Heart right ventricle (tissue), 16 donors: ENCODE measurements around the gene LEMD1. TPM values are rescaled to one million over a fixed set of nuclear protein-coding genes. Genes with fewer than 3 reads are reported as not detected.
"Not testable (repeated sequence)": the region's sequence is repeated elsewhere in the genome, so short reads cannot be mapped to it uniquely, and the experiment has no call there.

Experiments used
- ATAC-seq, 8 donors: fragments of 200-7000 bp; cut with Tn5 transposase; one replicate each; pipeline ENCODE4 v1.9.1; 2020; ENCODE audit warnings: mild to moderate bottlenecking in 8 of 8, moderate library complexity in 8 of 8, moderate number of reproducible peaks in 1 of 8
- DNase-seq, 2 donors: peaks; one replicate each; pipeline ENCODE4 v3.0.0-alpha.2; 2020
- H3K27ac ChIP-seq, 10 donors: fragments of 200-600 bp; sonication (generic) in 2 of 10; one replicate each; pipeline versions ENCODE4 v1.5.0 to v1.8.0; 2020 to 2022; ENCODE audit warnings: mild to moderate bottlenecking in 3 of 10
- H3K27me3 ChIP-seq, 7 donors: fragments of 200-600 bp; one replicate each; pipeline ENCODE4 v1.8.0; 2021 to 2022; ENCODE audit warnings: mild to moderate bottlenecking in 2 of 7
- H3K36me3 ChIP-seq, 9 donors: fragments of 200-600 bp; sonication (generic) in 1 of 9; one replicate each; pipeline versions ENCODE4 v1.5.0 to v1.8.0; 2020 to 2022; ENCODE audit warnings: mild to moderate bottlenecking in 2 of 9
- H3K4me1 ChIP-seq, 9 donors: fragments of 200-600 bp; sonication (generic) in 1 of 9; one replicate each; pipeline versions ENCODE4 v1.5.0 to v1.8.0; 2020 to 2022; ENCODE audit warnings: mild to moderate bottlenecking in 4 of 9
- H3K4me3 ChIP-seq, 10 donors: fragments of 200-600 bp; sonication (generic) in 2 of 10; one replicate each; pipeline versions ENCODE4 v1.5.0 to v1.8.0; 2020 to 2022; ENCODE audit warnings: mild to moderate bottlenecking in 7 of 10, moderate library complexity in 2 of 10
- H3K9me3 ChIP-seq, 11 donors: fragments of 200-600 bp in 10 of 11; sonication (generic) in 2 of 11; one replicate each; pipeline versions ENCODE4 v1.5.0 to v1.8.0; 2013 to 2022; ENCODE audit warnings: mild to moderate bottlenecking in 2 of 11, control low read depth in 1 of 11, moderate library complexity in 1 of 11
- WGBS, 2 donors: extraction: QIAGEN DNeasy Blood & Tissue Kit; methylation state at CpG; one replicate each; pipeline ENCODE4 v1.1.7; 2013; ENCODE audit warnings: inconsistent platforms in 1 of 2; 5-methylcytosine and 5-hydroxymethylcytosine counted together
- intact Hi-C, 10 donors: fragments of 100-400 bp; cut with DNase I; formaldehyde crosslinking; loops; one replicate each; pipeline versions ENCODE4 v1.11.1 to v1.14.2; 2022
- polyA plus RNA-seq, 2 donors: library from polyadenylated mRNA; stranded (reverse); fragments of 200-250 nt; gene quantifications; one replicate each; pipeline ENCODE4 v1.2.3, GENCODE V29; 2013
- total RNA-seq, 10 donors: library from RNA; stranded (reverse); fragmentation: NEBNext Ultra II Directional in 3 of 10; extraction: Animal tissue kit (Norgen Biotek cat#: 25700) in 3 of 10; gene quantifications; one replicate each; pipeline versions ENCODE4 v1.2.1 to v1.2.4, GENCODE V29; 2021 to 2023
- TF ChIP-seq, protein P1 (sequence below), 9 donors: fragments of 200-600 bp; sonication (generic) in 2 of 9; IDR thresholded peaks; one replicate each; pipeline versions ENCODE4 v1.5.0 to v1.8.0; 2021 to 2022; ENCODE audit warnings: antibody characterized with exemption in 9 of 9, mild to moderate bottlenecking in 5 of 9, moderate library complexity in 1 of 9
- donor health status: Arrhythmogenic right ventricular cardiomyopathy.
- donor health status: ischemic (EF 13 %, LVEDD 7.1; RV severe dilation, severe dysfunction).
- donor health status: healthy with polysubstance abuse.
- donor health status: DM: no; HTN: yes; CAD: no.
- donor health status: DM: no; HTN: no; CAD: no.
- donor health status: ischemic (EF 25% LVEDD 6.9; RV normal size, moderate dysfunction).
- donor health status: ischemic (EF 25% LVEDD 5.7; RV mildly dilated, moderate dysfunction).
- donor health status: healthy.
- donor health status: DM: yes; HTN: yes; CAD: no.
- donor health status: Ischemic cardiomyopathy.
- donor health status: ischemic (EF 35%, LVEDD 5.7; RV mildly dilated, moderate dysfunction).
- donor health status: nonischemic (EF 11% LVEDD 7.7; RV severe dilation, severe dysfunction).
- donor health status: DM: yes; HTN: yes; CAD: no.
- donor health status: PGD.
- donor health status: ischemic (EF 29% LVEDD 5.4; RV normal size, mild dysfunction).
- donor health status: nonischemic (EF 23%, LVEDD 6.1; RV moderate dilation, normal function).

LEMD1 gene
- total and polyA plus RNA-seq, 12 donors, result not detected

DNA sequence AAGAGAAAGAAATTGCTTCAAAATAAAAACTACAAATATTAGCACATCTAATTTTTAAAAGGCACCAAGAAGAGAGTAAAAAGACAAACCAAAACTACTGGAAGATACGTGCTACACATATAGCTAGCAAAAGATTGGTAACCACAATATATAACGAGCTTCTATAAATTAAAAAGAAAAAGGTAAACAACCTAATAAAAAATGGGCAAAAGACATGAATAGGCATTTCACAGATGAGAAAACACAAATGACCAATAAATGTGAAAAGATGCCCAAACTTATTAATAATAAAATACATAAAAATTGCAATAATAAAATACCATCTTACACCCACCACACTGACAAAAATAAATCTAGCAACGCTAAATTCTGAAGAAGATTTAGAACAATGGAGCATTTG is 26.2 kb downstream of the LEMD1 start:
- TF ChIP-seq, protein P1, sequence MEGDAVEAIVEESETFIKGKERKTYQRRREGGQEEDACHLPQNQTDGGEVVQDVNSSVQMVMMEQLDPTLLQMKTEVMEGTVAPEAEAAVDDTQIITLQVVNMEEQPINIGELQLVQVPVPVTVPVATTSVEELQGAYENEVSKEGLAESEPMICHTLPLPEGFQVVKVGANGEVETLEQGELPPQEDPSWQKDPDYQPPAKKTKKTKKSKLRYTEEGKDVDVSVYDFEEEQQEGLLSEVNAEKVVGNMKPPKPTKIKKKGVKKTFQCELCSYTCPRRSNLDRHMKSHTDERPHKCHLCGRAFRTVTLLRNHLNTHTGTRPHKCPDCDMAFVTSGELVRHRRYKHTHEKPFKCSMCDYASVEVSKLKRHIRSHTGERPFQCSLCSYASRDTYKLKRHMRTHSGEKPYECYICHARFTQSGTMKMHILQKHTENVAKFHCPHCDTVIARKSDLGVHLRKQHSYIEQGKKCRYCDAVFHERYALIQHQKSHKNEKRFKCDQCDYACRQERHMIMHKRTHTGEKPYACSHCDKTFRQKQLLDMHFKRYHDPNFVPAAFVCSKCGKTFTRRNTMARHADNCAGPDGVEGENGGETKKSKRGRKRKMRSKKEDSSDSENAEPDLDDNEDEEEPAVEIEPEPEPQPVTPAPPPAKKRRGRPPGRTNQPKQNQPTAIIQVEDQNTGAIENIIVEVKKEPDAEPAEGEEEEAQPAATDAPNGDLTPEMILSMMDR (IDR thresholded peaks at IDR 0.05), result no peak
- no peak for DNase-seq
- peaks cover 0 to 42% (median 26%) of the 10 kb centered on the region in 7 donors for H3K27me3 ChIP-seq
- H3K27ac ChIP-seq, result no peak overlapping the region
- WGBS, 2 donors, result 72 to 73% methylated on average over 3 of the region's 3 CpGs
- intact Hi-C loops, result loop anchor here (1.0 to 5.0 kb wide), 9 partner anchors 35 to 132 kb away; no protein-coding TSS in a partner anchor
- H3K36me3 ChIP-seq, result no peaks in the 10 kb centered on the region
- ATAC-seq, result no peak
- H3K9me3 ChIP-seq, result no peaks in the 10 kb centered on the region
- H3K4me3 ChIP-seq, result no peak overlapping the region
- no peaks in the 10 kb centered on the region for H3K4me1 ChIP-seq

DNA sequence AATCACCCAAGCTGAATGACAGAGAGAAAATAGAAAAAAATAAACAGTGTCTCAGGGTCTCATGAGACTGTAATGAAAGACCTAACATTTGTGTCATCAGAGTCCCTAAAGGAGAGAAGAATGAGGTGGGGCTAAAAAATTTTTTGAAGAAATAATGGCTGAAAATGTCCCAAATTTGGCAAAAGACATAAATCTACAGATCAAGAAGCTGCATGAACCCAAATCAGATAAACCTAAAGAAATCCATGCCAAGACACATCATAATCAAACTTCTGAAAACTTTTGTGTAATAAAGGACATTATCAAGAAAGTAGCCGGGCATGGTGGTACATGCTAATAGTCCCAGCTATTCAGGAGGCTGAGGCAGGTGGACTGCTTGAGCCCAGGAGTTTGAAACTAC is 29.2 kb downstream of the LEMD1 start:
- TF ChIP-seq, protein P1 (IDR thresholded peaks at IDR 0.05), result no peak

DNA sequence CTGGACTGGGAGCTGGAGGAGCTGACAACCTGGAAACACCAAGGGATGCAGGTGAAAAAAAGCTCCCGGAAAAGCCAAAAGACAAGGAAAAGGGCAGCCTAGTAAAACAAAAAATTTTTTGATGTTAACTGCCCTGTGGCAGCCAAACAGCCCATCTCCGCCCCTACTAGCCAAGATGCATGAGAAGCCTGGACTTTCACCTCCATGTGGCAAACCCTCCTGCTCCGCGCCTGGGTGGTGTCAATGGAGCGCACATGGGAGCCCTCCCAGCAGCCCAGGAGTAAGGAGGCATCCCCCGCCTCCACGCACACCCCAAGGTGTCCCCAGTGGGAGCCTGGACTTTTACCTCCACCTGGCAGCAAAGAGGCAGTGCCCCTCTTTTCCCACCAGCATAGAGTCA is 30.5 kb downstream of the LEMD1 start:
- no peak for ATAC-seq
- no peak overlapping the region for H3K4me3 ChIP-seq
- 90 to 92% methylated on average over 7 of the region's 7 CpGs for WGBS, 2 donors
- peaks cover 0 to 58% (median 35%) of the 10 kb centered on the region in 7 donors for H3K27me3 ChIP-seq
- H3K9me3 ChIP-seq, result no peaks in the 10 kb centered on the region
- no peak for DNase-seq
- intact Hi-C loops, result no loop called here
- H3K36me3 ChIP-seq, result no peaks in the 10 kb centered on the region
- TF ChIP-seq, protein P1 (IDR thresholded peaks at IDR 0.05), result no peak
- no peak overlapping the region for H3K27ac ChIP-seq
- H3K4me1 ChIP-seq, result no peaks in the 10 kb centered on the region

More for the DNA sequence above, 29.2 kb downstream of the LEMD1 start:
- Histone ChIP-seq H3K9me3 (no peaks in the 10 kb centered on the region), H3K27ac (no peak overlapping the region), H3K27me3 (peaks cover 0 to 58% (median 35%) of the 10 kb centered on the region in 7 donors), H3K4me1 (no peaks in the 10 kb centered on the region), H3K36me3 (no peaks in the 10 kb centered on the region), H3K4me3 (no peak overlapping the region)
- 86 to 87% methylated on average over 1 of the region's 1 CpG for WGBS, 2 donors
- DNase-seq (no peak), ATAC-seq (no peak)
- intact Hi-C loops, result no loop called here

DNA sequence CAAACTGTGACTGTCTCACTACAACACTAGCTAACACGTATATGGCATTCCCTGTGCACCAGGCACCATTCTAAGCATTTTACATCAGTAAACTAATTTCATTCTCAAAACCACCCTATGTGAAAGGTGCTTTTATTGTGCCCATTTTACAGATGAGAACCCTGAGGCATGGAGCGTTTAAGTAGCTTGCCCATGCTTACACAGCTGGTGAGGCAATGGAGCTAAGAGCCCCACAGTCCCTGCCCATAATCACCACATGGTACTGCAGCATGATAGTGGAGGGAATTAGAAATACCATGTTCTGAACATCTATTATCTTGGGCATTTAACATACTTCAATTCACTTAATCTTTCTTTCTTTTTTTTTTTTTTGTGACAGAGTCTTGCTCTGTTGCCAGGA is 34.0 kb downstream of the LEMD1 start:
- TF ChIP-seq, protein P1 (IDR thresholded peaks at IDR 0.05), result no peak

DNA sequence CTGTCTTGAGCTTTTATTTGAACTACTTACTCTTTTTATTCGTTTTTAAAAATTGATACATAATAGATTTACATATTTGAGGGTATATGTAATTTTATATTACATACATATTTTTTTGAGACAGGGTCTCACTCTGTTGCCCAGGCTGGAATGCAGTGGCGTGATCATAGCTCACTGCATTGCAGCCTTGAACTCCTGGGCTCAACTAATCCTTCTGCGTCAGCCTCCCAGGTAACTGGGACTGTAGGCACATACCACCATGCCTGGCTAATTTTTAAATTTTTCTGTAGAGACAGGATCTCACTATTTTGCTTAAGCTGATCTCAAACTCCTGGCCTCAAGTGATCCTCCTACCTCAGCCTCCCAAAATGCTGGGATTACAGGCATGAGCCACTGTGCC is 38.9 kb downstream of the LEMD1 start:
- H3K36me3 ChIP-seq, H3K9me3 ChIP-seq, intact Hi-C loops, H3K27ac ChIP-seq, ATAC-seq, DNase-seq, H3K4me1 ChIP-seq, H3K4me3 ChIP-seq: not testable (repeated sequence)
- peaks cover 0 to 24% (median 14%) of the 10 kb centered on the region in 7 donors for H3K27me3 ChIP-seq
- 87% methylated on average over 3 of the region's 3 CpGs for WGBS, 2 donors

More for the DNA sequence above, 34.0 kb downstream of the LEMD1 start:
- no peaks in the 10 kb centered on the region for H3K36me3 ChIP-seq
- no peak overlapping the region for H3K4me3 ChIP-seq
- no peaks in the 10 kb centered on the region for H3K4me1 ChIP-seq
- intact Hi-C loops, result no loop called here
- WGBS, 2 donors, result 89 to 90% methylated on average over 2 of the region's 2 CpGs
- H3K9me3 ChIP-seq, result no peaks in the 10 kb centered on the region
- no peak overlapping the region for H3K27ac ChIP-seq
- ATAC-seq (no peak), DNase-seq (no peak)
- H3K27me3 ChIP-seq, result peaks cover 0 to 37% (median 23%) of the 10 kb centered on the region in 7 donors
